GM18505 (cell line): ENCODE measurements around the gene LKAAEAR1.
"Not testable (repeated sequence)": the region's sequence is repeated elsewhere in the genome, so short reads cannot be mapped to it uniquely, and the experiment has no call there.

Experiments used
- ATAC-seq: cut with Tn5 transposase; IDR thresholded peaks from one replicate; pipeline ENCODE4 v1.9.1; 2021; ENCODE audit not compliant: unreplicated experiment
- POLR2A ChIP-seq: IDR thresholded peaks from 4 replicates; pipeline ENCODE4 v1.6.1; 2011; ENCODE audit warnings: borderline replicate concordance; ENCODE audit not compliant: insufficient read depth, insufficient read length; ENCODE audit errors: extremely low read depth

The LKAAEAR1 gene

DNA sequence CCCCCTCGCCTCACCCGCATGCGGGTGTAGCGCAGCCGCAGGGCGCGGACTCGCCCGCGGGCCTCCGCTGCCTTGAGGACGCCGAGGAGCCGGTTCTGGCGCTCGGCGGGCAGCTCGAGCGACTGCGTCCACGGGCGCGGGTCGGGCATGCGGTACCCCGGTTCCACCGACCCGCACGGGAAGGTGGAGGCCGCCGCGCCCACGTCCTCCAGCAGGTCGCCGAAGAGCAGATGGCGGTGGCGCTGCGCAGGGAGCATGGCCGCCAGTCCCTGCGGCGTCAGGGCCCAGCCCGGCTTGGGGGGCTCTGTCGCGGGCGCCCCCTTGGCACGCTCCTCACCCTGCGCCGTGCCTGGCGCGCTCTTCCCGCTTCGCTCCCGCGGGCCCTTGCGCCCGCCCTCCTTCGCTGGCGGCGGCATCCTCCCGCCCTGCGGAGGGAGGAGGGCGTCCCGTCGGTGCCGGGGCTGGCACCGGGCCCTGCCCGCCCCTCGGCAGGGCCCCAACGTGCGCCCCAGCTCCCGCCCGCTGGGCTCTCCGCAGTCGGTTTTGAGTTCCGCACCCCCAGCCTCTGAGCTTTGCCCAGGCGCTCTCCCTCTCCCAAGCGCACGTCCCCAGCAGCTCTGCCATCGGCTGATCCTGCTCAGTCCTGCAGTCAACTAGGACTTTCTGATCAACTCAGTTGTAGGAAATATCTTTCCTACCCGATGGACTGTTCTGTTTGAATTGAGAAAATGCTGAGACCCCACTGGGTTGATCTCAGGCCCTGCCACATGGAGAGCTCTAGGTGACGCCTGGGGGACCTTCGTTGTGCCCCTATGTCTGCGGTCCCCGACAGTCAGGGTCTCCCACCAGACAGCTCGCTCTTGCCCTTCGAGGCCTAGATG, at the start of gene LKAAEAR1:
Gene LKAAEAR1 (minus strand): TSS at position 595 of the 881 bp plus-strand sequence. CDS start 179 bp downstream, at position 416.
- TF ChIP-seq POLR2A = no peak
- no peak for ATAC-seq

DNA sequence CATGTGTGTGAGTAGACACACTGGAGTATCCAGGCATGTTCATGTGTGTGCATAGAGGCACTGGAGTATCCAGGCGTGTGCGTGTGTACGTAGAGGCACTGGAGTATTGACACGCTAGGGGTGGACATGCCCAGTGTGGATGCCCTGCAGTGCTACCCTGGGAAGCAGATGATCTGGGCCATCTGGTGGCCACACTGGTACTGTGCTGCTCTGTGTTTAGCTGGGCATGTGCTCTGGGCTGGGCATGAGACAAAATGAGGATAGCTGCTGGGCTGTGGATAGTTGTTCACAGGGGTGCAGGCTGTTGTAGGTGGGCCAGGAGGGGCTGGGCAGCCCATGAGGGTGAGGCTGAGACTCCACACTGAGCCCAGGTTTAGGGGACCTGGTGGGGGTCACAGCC, 47.2 kb upstream of the LKAAEAR1 start:
- no peak for ATAC-seq
- TF ChIP-seq POLR2A = no peak

- no peak for ATAC-seq
These were observed 46.7 kb upstream of the LKAAEAR1 start for GRCh38 chr20:64130876-64131275.

DNA sequence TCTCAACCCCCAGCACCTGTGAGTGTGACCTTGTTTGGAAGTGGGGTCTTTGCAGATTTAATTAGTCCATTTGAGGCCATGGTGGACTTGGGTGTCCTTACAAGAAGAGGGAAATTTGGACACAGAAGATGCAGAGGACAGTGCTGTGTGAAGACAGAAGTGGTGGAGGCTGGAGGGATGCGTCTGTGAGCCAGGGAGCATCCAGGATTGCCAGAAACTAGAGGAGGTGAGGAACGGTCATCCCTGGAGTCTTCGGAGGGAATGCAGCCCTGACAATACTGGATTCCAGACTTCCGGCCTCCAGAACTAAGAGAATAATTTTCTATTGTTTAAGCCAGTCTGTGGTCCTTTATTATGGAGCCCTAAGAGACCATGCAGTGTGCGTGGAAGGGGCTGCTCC, 46.1 kb upstream of the LKAAEAR1 start:
- no peak for TF ChIP-seq POLR2A
- no peak for ATAC-seq

More at GRCh38 chr20:64130876-64131275, 46.7 kb upstream of the LKAAEAR1 start:
- TF ChIP-seq POLR2A = no peak

DNA sequence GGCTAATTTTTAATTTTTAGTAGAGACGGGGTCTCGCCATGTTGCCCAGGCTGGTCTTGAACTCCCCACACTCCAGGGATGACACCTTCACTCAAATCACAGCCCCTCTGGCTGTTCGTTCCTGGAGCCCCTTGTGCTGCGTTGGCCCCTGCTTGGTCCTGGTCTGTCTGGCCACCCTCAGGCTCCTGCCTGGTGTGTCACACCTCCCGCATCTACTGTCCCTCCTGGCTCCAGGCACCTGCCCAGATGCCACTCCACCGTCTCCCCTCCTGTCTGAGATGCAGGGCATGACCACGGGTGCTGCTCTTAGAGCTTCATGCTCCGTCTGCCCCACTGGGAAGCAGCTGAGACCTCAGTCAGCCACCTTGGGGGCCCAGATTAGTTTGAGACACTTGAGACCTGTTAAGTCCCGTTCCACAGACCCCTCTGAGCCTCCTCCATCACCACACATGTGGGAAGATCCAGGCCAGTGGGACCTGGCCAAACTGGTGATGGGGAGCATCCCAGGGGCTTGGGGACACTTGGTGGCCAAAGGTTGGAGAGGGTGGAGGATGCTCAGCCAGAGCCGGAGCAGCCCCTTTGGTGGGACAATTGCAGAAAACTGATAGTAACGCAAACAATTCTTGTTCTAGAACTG, 45.1 kb upstream of the LKAAEAR1 start:
- no peak for TF ChIP-seq POLR2A
- ATAC-seq = no peak

DNA sequence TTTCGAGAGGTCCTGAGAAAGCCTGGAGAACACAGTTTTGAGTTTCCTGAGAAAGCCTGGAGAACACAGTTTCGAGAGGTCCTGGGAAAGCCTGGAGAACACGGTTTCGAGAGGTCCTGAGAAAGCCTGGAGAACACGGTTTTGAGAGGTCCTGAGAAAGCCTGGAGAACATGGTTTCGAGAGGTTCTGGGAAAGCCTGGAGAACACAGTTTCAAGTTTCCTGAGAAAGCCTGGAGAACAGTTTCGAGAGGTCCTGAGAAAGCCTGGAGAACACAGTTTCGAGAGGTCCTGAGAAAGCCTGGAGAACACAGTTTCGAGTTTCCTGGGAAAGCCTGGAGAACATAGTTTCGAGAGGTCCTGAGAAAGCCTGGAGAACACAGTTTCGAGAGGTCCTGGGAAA, 39.3 kb upstream of the LKAAEAR1 start:
- not testable (repeated sequence) for ATAC-seq

DNA sequence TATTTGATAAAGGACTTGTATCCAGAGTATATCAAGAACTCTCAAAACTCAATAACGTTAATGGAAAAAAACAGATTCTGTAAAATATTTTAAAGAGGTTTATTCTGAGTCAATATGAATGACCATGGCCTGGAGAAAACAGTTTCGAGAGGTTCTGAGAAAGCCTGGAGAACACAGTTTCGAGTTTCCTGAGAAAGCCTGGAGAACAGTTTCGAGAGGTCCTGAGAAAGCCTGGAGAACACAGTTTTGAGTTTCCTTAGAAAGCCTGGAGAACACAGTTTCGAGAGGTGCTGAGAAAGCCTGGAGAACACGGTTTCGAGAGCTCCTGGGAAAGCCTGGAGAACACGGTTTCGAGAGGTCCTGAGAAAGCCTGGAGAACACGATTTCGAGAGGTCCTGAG, 38.7 kb upstream of the LKAAEAR1 start:
- not testable (repeated sequence) for ATAC-seq

GRCh38 chr20:64121586-64121985, 37.4 kb upstream of the LKAAEAR1 start:
- ATAC-seq = no peak
- no peak for TF ChIP-seq POLR2A

DNA sequence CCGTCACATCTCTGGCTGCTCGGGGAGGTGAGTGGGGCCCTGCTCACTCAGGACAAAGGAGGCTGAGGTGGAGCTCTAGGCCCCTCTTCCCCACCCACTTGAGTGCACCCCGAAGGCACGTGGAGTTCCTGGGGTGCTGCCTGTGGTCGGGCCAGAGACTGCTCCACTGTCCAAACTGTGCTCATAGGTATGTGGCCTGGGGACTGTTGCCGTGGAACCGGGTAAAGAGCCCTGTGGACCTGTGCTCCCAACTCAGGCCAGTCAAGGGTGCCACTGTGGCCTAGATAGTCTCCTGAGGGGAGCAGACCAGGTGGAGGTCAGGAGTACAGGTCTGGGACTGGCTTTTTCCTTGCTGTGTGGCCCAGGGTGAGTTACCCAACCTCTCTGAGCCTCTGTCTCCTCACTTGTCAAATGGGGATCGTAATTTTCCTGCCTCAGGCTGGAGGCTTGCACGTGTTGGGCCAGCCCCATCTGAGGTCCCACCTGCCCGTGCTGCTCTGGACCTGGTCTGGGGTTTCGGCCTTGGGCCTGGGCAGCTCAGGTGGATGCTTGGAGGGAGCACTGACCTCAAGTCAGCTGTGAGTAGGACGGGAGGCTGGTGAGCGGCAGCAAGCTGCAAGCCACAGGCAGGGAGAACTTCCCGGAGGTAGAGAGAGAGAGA, 35.6 kb upstream of the LKAAEAR1 start:
- no peak for ATAC-seq
- TF ChIP-seq POLR2A = no peak

DNA sequence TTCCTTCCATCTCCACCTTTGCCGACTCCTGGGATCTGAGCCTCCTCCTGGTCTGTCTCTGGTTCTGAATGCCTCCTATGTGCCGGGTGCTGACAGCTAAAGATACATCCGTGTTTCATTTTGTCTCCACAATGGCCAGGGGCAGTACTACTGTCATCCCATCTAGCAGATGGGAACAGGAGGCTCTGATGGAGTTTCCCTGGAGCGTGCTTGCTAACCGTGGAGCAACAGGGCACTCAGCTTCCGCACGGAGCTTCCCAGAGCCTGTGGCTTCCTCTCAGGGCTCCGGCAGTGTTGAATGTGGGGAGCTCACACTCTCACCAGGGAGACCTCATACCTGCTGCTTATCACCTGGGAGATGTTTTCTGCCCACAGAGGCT, 35.1 kb upstream of the LKAAEAR1 start:
- no peak for ATAC-seq
- TF ChIP-seq POLR2A = no peak

DNA sequence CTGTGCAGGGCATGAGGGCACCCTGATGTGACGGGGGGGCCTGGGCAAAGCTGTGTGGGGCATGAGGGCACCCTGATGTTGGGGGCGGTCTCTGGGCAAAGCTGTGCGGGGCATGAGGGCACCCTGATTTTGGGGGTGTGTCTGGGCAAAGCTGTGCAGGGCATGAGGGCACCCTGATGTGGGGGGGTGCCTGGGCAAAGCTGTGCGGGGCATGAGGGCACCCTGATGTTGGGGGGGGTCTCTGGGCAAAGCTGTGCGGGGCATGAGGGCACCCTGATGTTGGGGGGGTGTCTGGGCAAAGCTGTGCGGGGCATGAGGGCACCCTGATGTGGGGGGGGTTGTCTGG, 33.2 kb upstream of the LKAAEAR1 start:
- ATAC-seq = not testable (repeated sequence)

DNA sequence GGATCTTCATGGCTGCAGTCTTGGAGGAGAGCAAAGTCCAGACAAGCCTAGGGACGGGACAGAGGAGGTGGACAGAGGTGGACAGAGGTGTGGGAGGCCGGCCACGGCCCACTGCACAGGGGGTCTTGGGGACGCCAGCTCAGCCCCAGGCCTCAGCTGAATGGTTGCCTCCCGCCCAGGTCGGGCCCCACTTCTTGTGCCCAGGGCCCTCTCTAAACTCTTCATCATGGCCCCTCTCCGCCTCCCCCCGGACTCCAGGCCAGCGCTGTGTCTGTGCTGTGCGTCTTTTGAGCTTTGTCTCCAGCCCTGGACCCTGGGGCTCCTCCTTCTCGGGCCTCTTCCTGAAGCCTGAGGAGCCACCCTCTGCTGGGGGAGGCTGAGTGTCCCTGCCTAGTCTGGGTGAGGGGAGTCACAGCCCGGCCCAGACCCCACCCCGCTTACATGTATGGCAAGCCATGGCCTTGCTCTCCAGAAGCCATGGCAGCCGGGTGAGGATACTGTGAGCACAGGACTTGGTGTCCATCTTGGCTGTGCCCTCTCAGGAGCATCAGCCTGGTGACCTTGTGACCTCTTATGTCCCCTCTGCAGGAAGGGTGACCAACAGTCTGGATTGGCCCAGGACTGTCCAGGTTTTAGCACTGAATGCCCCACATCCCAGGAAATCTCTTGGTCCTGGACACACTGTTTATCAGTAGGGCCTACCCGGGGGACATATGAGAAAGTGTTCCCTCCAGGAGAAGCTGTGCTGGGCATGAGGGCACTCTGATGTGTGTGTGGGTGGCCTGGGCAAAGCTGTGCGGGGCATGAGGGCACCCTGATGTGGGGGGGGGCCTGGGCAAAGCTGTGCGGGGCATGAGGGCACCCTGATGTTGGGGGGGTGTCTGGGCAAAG, 32.6 kb upstream of the LKAAEAR1 start:
- TF ChIP-seq POLR2A = no peak

DNA sequence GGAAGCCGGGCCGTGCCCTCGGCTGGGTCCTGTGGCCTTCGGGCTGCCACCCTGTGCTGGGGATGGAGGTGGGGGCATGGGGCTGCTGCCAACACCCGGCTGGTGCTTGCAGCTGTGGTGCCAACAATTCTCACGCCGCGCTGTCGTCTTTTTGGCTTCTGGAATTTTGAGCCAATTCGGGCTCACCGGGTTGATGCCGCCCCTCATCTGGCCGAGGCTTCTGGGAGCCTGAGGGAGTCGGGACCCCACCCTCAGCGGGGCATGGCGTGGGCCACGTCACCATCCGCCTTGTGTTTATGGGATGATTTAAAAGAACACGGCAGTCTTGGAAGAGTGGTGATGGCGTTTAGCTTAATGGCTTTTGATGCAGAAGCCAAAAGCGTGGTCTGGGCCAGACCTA, 31.8 kb upstream of the LKAAEAR1 start:
- ATAC-seq = no peak
- no peak for TF ChIP-seq POLR2A

More for the DNA sequence above, 32.6 kb upstream of the LKAAEAR1 start:
- ATAC-seq = no peak
